Dendritic cell treated with granulocyte-macrophage colony-stimulating factor and Interleukin-4, amounts not matched to agents 40 ng/mL and 50 ng/mL, for 4 days (primary cell): ENCODE measurements around the gene GLIS1.
"Not testable (repeated sequence)": the region's sequence is repeated elsewhere in the genome, so short reads cannot be mapped to it uniquely, and the experiment has no call there.

Experiments
- H3K27ac Mint-ChIP-seq: one replicate; pipeline ENCODE4 v1.8.0; 2022; ENCODE audit warnings: mild to moderate bottlenecking, mixed read lengths
- H3K27me3 Mint-ChIP-seq: one replicate; pipeline ENCODE4 v1.8.0; 2022; ENCODE audit warnings: mild to moderate bottlenecking, mixed read lengths
- H3K36me3 Mint-ChIP-seq: one replicate; pipeline ENCODE4 v1.8.0; 2022; ENCODE audit warnings: low read depth, mixed read lengths
- H3K4me1 Mint-ChIP-seq: one replicate; pipeline ENCODE4 v1.8.0; 2022; ENCODE audit warnings: low read depth, mixed read lengths
- H3K4me3 Mint-ChIP-seq: one replicate; pipeline ENCODE4 v1.8.0; 2022; ENCODE audit warnings: mild to moderate bottlenecking, moderate library complexity, mixed read lengths
- H3K9me3 Mint-ChIP-seq: one replicate; pipeline ENCODE4 v1.8.0; 2022; ENCODE audit warnings: mixed read lengths
- intact Hi-C: fragments of 100-400 bp; cut with micrococcal nuclease; formaldehyde crosslinking; loops from one replicate; pipeline ENCODE4 v1.15.0; 2022

GLIS1 gene

GRCh38 chr1:53739109-53739681, at the start of gene GLIS1:
GLIS1 (minus strand) TSS chr1:53739164; CDS start chr1:53738064, 1,100 bp downstream.
- intact Hi-C loops = no loop called here
- H3K36me3 Mint-ChIP-seq = no peaks in the 10 kb centered on the region
- H3K9me3 Mint-ChIP-seq = peaks cover 8% of the 10 kb centered on the region
- peaks cover 78% of the 10 kb centered on the region for H3K27me3 Mint-ChIP-seq
- peaks cover 7% of the 10 kb centered on the region for H3K4me1 Mint-ChIP-seq
- H3K27ac Mint-ChIP-seq = no peak within 1 kb of the TSS
- H3K4me3 Mint-ChIP-seq = peak within 1 kb of the TSS; percentile 68

GRCh38 chr1:53787655-53788054, 48.7 kb upstream of the GLIS1 start:
- Mint-ChIP-seq H3K36me3 (peaks cover 78% of the 10 kb centered on the region), H3K27ac (no peak overlapping the region), H3K9me3 (no peaks in the 10 kb centered on the region), H3K4me1 (no peaks in the 10 kb centered on the region), H3K4me3 (no peak overlapping the region), H3K27me3 (no peaks in the 10 kb centered on the region)
- intact Hi-C loops = no loop called here

DNA sequence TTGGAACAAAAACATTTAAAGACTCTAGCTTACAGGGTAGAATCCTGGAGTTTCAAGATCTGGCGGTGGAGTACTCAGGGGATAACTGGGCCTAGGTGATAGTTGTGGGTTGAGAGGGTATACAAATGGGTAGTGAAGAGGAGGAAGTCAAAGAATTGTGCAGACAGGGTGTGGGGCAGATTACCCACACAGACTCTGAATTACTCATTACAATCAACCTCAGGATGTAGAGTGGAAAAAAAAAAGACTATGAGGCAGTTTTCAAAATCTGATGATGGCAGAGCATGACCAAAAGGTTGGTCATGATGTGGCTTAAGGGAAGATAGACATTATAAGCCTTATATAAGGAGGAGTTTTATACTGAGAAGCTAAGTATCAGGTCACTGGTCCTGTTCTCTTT, 44.1 kb upstream of the GLIS1 start:
- H3K4me1 Mint-ChIP-seq = no peaks in the 10 kb centered on the region
- no peak overlapping the region for H3K4me3 Mint-ChIP-seq
- H3K27ac Mint-ChIP-seq = no peak overlapping the region
- intact Hi-C loops = no loop called here
- H3K27me3 Mint-ChIP-seq = no peaks in the 10 kb centered on the region
- H3K36me3 Mint-ChIP-seq = peaks cover 68% of the 10 kb centered on the region
- H3K9me3 Mint-ChIP-seq = no peaks in the 10 kb centered on the region

- intact Hi-C loops = no loop called here
- Mint-ChIP-seq H3K9me3 (no peaks in the 10 kb centered on the region), H3K27ac (no peak overlapping the region), H3K36me3 (peaks cover 66% of the 10 kb centered on the region), H3K4me3 (no peak overlapping the region), H3K27me3 (no peaks in the 10 kb centered on the region), H3K4me1 (no peaks in the 10 kb centered on the region)
Measured at GRCh38 chr1:53781654-53782053, 42.7 kb upstream of the GLIS1 start.

GRCh38 chr1:53777272-53777671, 38.3 kb upstream of the GLIS1 start:
- Mint-ChIP-seq H3K27ac (no peak overlapping the region), H3K9me3 (no peaks in the 10 kb centered on the region)
- intact Hi-C loops = no loop called here

DNA sequence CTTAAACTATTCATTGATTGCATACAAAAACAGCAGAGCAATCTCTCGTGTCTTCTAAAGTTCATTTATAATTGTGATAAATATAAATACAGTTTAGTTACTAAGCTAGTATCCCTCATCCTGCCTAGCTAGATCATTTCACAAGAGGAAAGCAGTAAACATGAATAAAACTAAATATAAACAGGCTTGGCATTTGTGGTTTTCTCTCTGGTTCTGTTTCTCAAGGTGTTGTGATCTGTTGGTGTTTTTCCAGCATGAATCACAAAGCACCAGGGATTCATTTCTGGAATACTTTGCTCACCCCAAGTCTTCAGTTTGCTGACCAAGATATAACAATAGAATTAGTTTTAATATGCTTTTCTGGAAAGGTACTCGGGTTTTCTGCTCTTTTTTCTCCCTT, 32.7 kb upstream of the GLIS1 start:
- Mint-ChIP-seq H3K4me3 (no peak overlapping the region), H3K36me3 (peaks cover 37% of the 10 kb centered on the region), H3K27me3 (no peaks in the 10 kb centered on the region), H3K9me3 (no peaks in the 10 kb centered on the region), H3K4me1 (no peaks in the 10 kb centered on the region), H3K27ac (no peak overlapping the region)
- intact Hi-C loops = no loop called here

More at GRCh38 chr1:53777272-53777671, 38.3 kb upstream of the GLIS1 start:
- H3K27me3 Mint-ChIP-seq = no peaks in the 10 kb centered on the region
- H3K4me1 Mint-ChIP-seq = no peaks in the 10 kb centered on the region
- no peak overlapping the region for H3K4me3 Mint-ChIP-seq
- peaks cover 36% of the 10 kb centered on the region for H3K36me3 Mint-ChIP-seq

DNA sequence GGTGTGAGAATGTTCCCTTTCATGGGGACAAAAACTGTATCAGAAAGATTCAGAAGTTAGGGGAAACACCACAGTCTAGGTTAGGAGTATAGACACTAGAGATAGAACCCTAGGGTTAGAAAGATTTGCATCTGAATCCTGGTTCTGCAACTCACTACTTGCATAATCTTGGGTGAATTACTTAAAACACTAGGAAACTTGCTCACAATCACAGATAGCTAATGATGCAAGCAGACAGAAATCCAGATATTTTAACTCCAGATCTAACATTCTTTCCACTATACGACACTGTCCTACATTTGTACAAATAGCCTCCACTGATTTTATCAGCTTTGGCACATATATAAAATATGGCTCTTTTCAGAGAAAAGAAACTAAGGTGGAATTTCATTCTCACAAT, 30.8 kb upstream of the GLIS1 start:
- no peaks in the 10 kb centered on the region for H3K27me3 Mint-ChIP-seq
- no peaks in the 10 kb centered on the region for H3K4me1 Mint-ChIP-seq

GRCh38 chr1:53769184-53769583, 30.2 kb upstream of the GLIS1 start:
- Mint-ChIP-seq H3K36me3 (peaks cover 32% of the 10 kb centered on the region), H3K27ac (no peak overlapping the region), H3K4me1 (no peaks in the 10 kb centered on the region), H3K27me3 (no peaks in the 10 kb centered on the region), H3K4me3 (no peak overlapping the region), H3K9me3 (no peaks in the 10 kb centered on the region)
- intact Hi-C loops = no loop called here

More for the DNA sequence above, 30.8 kb upstream of the GLIS1 start:
- intact Hi-C loops = no loop called here
- peaks cover 32% of the 10 kb centered on the region for H3K36me3 Mint-ChIP-seq
- no peaks in the 10 kb centered on the region for H3K9me3 Mint-ChIP-seq
- no peak overlapping the region for H3K4me3 Mint-ChIP-seq
- no peak overlapping the region for H3K27ac Mint-ChIP-seq

GRCh38 chr1:53766831-53767405, 28.0 kb upstream of the GLIS1 start:
- intact Hi-C loops = no loop called here
- H3K27ac Mint-ChIP-seq = no peak overlapping the region
- H3K27me3 Mint-ChIP-seq = no peaks in the 10 kb centered on the region
- H3K4me3 Mint-ChIP-seq = no peak overlapping the region
- H3K9me3 Mint-ChIP-seq = no peaks in the 10 kb centered on the region
- peaks cover 24% of the 10 kb centered on the region for H3K36me3 Mint-ChIP-seq
- H3K4me1 Mint-ChIP-seq = no peaks in the 10 kb centered on the region

GRCh38 chr1:53766194-53766742, 27.3 kb upstream of the GLIS1 start:
- peaks cover 17% of the 10 kb centered on the region for H3K36me3 Mint-ChIP-seq
- H3K9me3 Mint-ChIP-seq = no peaks in the 10 kb centered on the region
- H3K27me3 Mint-ChIP-seq = no peaks in the 10 kb centered on the region
- intact Hi-C loops = no loop called here
- no peaks in the 10 kb centered on the region for H3K4me1 Mint-ChIP-seq
- no peak overlapping the region for H3K4me3 Mint-ChIP-seq
- no peak overlapping the region for H3K27ac Mint-ChIP-seq

DNA sequence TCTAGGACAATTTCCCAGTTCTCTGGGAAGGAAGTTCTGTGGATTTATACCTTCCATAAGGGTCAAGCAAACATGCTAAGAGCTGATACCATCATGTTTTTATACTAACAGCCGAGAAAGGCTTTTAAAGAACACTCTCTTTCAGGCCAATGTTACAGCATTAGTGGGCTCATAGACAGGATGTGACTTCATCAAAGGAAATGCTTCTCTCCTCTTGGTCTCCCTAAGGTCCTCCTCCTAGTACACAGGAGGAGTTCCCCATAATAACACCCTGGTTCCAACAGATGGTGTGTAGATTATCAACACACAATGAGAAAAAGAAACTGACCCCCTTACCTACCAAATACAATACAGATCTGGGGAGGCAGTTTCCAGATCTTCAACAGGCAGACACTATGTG, 26.7 kb upstream of the GLIS1 start:
- Mint-ChIP-seq H3K4me3 (no peak overlapping the region), H3K4me1 (no peaks in the 10 kb centered on the region), H3K27me3 (no peaks in the 10 kb centered on the region), H3K27ac (no peak overlapping the region), H3K36me3 (peaks cover 11% of the 10 kb centered on the region), H3K9me3 (no peaks in the 10 kb centered on the region)
- intact Hi-C loops = no loop called here

- H3K4me1 Mint-ChIP-seq = no peaks in the 10 kb centered on the region
- no peak overlapping the region for H3K4me3 Mint-ChIP-seq
- H3K9me3 Mint-ChIP-seq = no peaks in the 10 kb centered on the region
- H3K27me3 Mint-ChIP-seq = no peaks in the 10 kb centered on the region
- H3K36me3 Mint-ChIP-seq = peaks cover 5% of the 10 kb centered on the region
- H3K27ac Mint-ChIP-seq = no peak overlapping the region
- intact Hi-C loops = no loop called here
Measured at GRCh38 chr1:53763911-53764310, 24.9 kb upstream of the GLIS1 start.

GRCh38 chr1:53763461-53763860, 24.5 kb upstream of the GLIS1 start:
- Mint-ChIP-seq H3K4me3 (no peak overlapping the region), H3K36me3 (peaks cover under 1% of the 10 kb centered on the region), H3K27ac (no peak overlapping the region), H3K9me3 (no peaks in the 10 kb centered on the region), H3K27me3 (no peaks in the 10 kb centered on the region), H3K4me1 (no peaks in the 10 kb centered on the region)
- intact Hi-C loops = no loop called here

DNA sequence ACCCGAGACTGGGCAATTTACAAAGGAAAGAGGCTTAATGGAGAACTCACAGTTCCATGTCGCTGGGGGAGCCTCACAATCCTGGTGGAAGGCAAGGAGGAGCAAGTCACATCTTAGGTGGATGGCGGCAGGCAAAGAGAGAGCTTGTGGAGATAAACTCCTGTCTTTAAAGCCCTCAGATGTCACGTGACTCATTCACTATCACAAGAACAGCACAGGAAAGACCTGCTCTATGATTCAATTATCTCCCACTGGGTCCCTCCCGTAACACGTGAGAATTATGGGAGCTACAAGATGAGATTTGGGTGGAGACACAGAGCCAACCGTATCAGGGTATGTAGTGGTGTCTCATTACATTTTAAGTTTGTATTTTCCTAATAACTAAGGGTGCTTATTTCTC, 21.5 kb upstream of the GLIS1 start:
- H3K9me3 Mint-ChIP-seq, H3K4me1 Mint-ChIP-seq, H3K27ac Mint-ChIP-seq, H3K4me3 Mint-ChIP-seq, intact Hi-C loops, H3K36me3 Mint-ChIP-seq, H3K27me3 Mint-ChIP-seq: not testable (repeated sequence)

DNA sequence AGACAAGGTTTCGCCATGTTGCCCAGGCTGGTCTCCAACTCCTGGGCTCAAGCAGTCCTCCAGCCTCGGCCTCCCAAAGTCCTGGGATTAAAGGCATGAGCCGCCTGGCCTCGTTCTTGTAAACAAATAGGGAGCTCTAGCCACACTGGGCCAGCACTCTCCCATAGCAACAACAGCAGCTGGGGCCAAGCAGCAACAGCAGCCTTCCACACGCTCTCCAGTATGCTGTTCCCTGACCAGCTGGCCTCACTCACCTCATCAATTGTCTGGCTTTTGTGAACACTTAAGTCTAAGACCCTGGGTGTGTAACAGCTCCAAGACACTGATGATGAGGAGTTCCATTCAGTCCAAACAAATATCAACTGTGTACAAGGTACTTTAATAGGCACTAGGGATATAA, 16.9 kb upstream of the GLIS1 start:
- no peak overlapping the region for H3K4me3 Mint-ChIP-seq
- intact Hi-C loops = no loop called here
- H3K36me3 Mint-ChIP-seq = no peaks in the 10 kb centered on the region
- H3K27ac Mint-ChIP-seq = no peak overlapping the region
- no peaks in the 10 kb centered on the region for H3K4me1 Mint-ChIP-seq
- H3K27me3 Mint-ChIP-seq = no peaks in the 10 kb centered on the region
- no peaks in the 10 kb centered on the region for H3K9me3 Mint-ChIP-seq
